SK-N-SH (cell line): Measurements from ENCODE around the gene ENSA. TPM values are rescaled to one million over a fixed set of nuclear protein-coding genes. Genes with fewer than 3 reads are reported as not detected.
A peak's percentile ranks its signal among the peaks of the same experiment; 100 is the strongest.

Experiments used
- CTCF ChIA-PET: fragments of 300-600, 350-600 bp; formaldehyde crosslinking; extraction: SDS; loops from one replicate; lab custom pipeline; 2021; lab: Yijun Ruan, JAX
- POLR2A ChIA-PET: fragments of 350-600 bp; sonication (Branson Sonifier 250); formaldehyde crosslinking; extraction: SDS; loops from one replicate; lab custom pipeline; 2020; ENCODE audit warnings: antibody characterized with exemption, inconsistent platforms; lab: Yijun Ruan, JAX
- DNase-seq: peaks from one replicate; pipeline ENCODE4 v3.0.0; 2012
- H2AFZ ChIP-seq: fragments of 200-600 bp; sonication (generic); 2 replicates; pipeline ENCODE4 v1.8.1; 2016; ENCODE audit warnings: antibody characterized with exemption, mild to moderate bottlenecking, low read depth
- H3F3A ChIP-seq: fragments of 200-600 bp; sonication (generic); replicated peaks from 2 replicates; pipeline ENCODE3; 2016; ENCODE audit warnings: antibody characterized with exemption, mild to moderate bottlenecking; ENCODE audit not compliant: insufficient read depth
- H3K27ac ChIP-seq, 2 experiments: fragments of 200-500 bp in 1 of 2; fragments of 200-600 bp in 1 of 2; sonication (Bioruptor generic) in 1 of 2; sonication (generic), shearing (Covaris generic) in 1 of 2; 2 replicates each; pipeline versions ENCODE4 v1.5.1 to v1.6.1; 2014 to 2016; ENCODE audit warnings: low read depth in 2 of 2, inconsistent platforms in 1 of 2, low read length in 1 of 2, mild to moderate bottlenecking in 1 of 2, mixed read lengths in 1 of 2
- H3K27me3 ChIP-seq: fragments of 200-600 bp; sonication (generic), shearing (Covaris generic); 2 replicates; pipeline ENCODE4 v1.6.1; 2016; ENCODE audit warnings: mixed run types; ENCODE audit not compliant: insufficient read depth
- H3K36me3 ChIP-seq, 2 experiments: fragments of 200-500 bp in 1 of 2; fragments of 200-600 bp in 1 of 2; sonication (Bioruptor generic) in 1 of 2; sonication (generic) in 1 of 2; replicated peaks in 1 of 2; 2 replicates each; pipeline versions ENCODE3 to v1.5.1; 2014 to 2016; ENCODE audit warnings: low read length in 1 of 2, mild to moderate bottlenecking in 1 of 2; ENCODE audit not compliant: insufficient read depth in 2 of 2, control insufficient read depth in 1 of 2
- H3K4me1 ChIP-seq, 2 experiments: fragments of 200-500 bp in 1 of 2; fragments of 200-600 bp in 1 of 2; sonication (Bioruptor generic) in 1 of 2; sonication (generic), shearing (Covaris generic) in 1 of 2; 2 replicates each; pipeline versions ENCODE4 v1.5.1 to v1.6.1; 2014 to 2016; ENCODE audit warnings: low read depth in 1 of 2, low read length in 1 of 2, mixed run types in 1 of 2; ENCODE audit not compliant: insufficient read depth in 2 of 2, control insufficient read depth in 1 of 2
- H3K4me2 ChIP-seq: fragments of 200-600 bp; sonication (generic), shearing (Covaris generic); 2 replicates; pipeline ENCODE4 v1.6.1; 2017; ENCODE audit warnings: mixed run types
- H3K4me3 ChIP-seq, 2 experiments: fragments of 200-500 bp in 1 of 2; fragments of 200-600 bp in 1 of 2; sonication (Bioruptor generic) in 1 of 2; sonication (generic), shearing (Covaris generic) in 1 of 2; 2 replicates each; pipeline versions ENCODE4 v1.5.1 to v1.8.1; 2014 to 2016; ENCODE audit warnings: low read depth in 2 of 2, inconsistent platforms in 1 of 2, low read length in 1 of 2, mild to moderate bottlenecking in 1 of 2, mixed read lengths in 1 of 2, moderate library complexity in 1 of 2
- H3K79me2 ChIP-seq: fragments of 200-600 bp; sonication (generic); 2 replicates; pipeline ENCODE4 v1.8.1; 2017; ENCODE audit warnings: mild to moderate bottlenecking; ENCODE audit not compliant: insufficient read depth
- H3K9ac ChIP-seq: fragments of 200-600 bp; sonication (generic); 2 replicates; pipeline ENCODE4 v1.6.1; 2017; ENCODE audit warnings: mixed run types
- H3K9me2 ChIP-seq: fragments of 200-600 bp; sonication (generic); 2 replicates; pipeline ENCODE4 v1.6.1; 2017; ENCODE audit warnings: mixed run types
- H3K9me3 ChIP-seq: fragments of 200-600 bp; sonication (generic); 2 replicates; pipeline ENCODE4 v1.6.1; 2017; ENCODE audit warnings: mixed run types, mild to moderate bottlenecking, moderate library complexity
- H4K20me1 ChIP-seq: fragments of 200-600 bp; sonication (generic); 2 replicates; pipeline ENCODE4 v1.6.1; 2017; ENCODE audit warnings: mild to moderate bottlenecking, mixed run types; ENCODE audit not compliant: insufficient read depth
- CHD2 ChIP-seq: fragments of 150-350 bp; IDR thresholded peaks from 2 replicates; pipeline ENCODE4 v1.6.1; 2018; ENCODE audit warnings: low read length; ENCODE audit not compliant: partially characterized antibody
- EP300 ChIP-seq, 2 experiments: IDR thresholded peaks; 2 replicates each; pipeline versions ENCODE4 v1.4.0 to v1.6.1; 2012; ENCODE audit warnings: borderline replicate concordance in 1 of 2, low read depth in 1 of 2, low read length in 1 of 2
- EZH2phosphoT487 ChIP-seq: fragments of 200-600 bp; sonication (generic); IDR thresholded peaks from 2 replicates; pipeline ENCODE4 v1.6.1; 2017; ENCODE audit warnings: low read depth, mixed run types, mild to moderate bottlenecking, antibody characterized with exemption, moderate library complexity, borderline replicate concordance
- FOXJ3 ChIP-seq: sonication (generic); formaldehyde crosslinking; IDR thresholded peaks from 2 replicates; pipeline ENCODE4 v1.5.1; 2020; ENCODE audit warnings: mild to moderate bottlenecking, missing genetic modification reagents
- FOXM1 ChIP-seq: IDR thresholded peaks from 2 replicates; pipeline ENCODE4 v1.4.0; 2012; ENCODE audit warnings: low read depth, mild to moderate bottlenecking
- GABPA ChIP-seq: IDR thresholded peaks from 2 replicates; pipeline ENCODE4 v1.4.0; 2012; ENCODE audit warnings: low read depth, mild to moderate bottlenecking
- GATA2 ChIP-seq: sonication (generic); formaldehyde crosslinking; IDR thresholded peaks from 2 replicates; pipeline ENCODE4 v1.5.0; 2020; ENCODE audit warnings: mild to moderate bottlenecking, missing genetic modification reagents
- IRF3 ChIP-seq: fragments of 150-350 bp; IDR thresholded peaks from 2 replicates; pipeline ENCODE4 v1.6.1; 2016; ENCODE audit warnings: mild to moderate bottlenecking, low read depth, low read length
- JUND ChIP-seq: IDR thresholded peaks from 2 replicates; pipeline ENCODE4 v1.4.0; 2012
- MEF2A ChIP-seq: IDR thresholded peaks from 2 replicates; pipeline ENCODE4 v1.4.0; 2012; ENCODE audit warnings: low read depth, borderline replicate concordance
- MXI1 ChIP-seq: IDR thresholded peaks from 2 replicates; pipeline ENCODE4 v1.6.1; 2012; ENCODE audit warnings: mild to moderate bottlenecking, low read depth, low read length, improper control_type of control experiment
- NRF1 ChIP-seq: IDR thresholded peaks from 2 replicates; pipeline ENCODE4 v1.6.1; 2012; ENCODE audit warnings: low read depth, mild to moderate bottlenecking, low read length
- PBX3 ChIP-seq: IDR thresholded peaks from 2 replicates; pipeline ENCODE4; 2012
- RFX5 ChIP-seq: IDR thresholded peaks from 2 replicates; pipeline ENCODE4 v1.6.1; 2012; ENCODE audit warnings: mild to moderate bottlenecking, improper control_type of control experiment, low read length
- SIN3A ChIP-seq: IDR thresholded peaks from 2 replicates; pipeline ENCODE4 v1.6.1; 2012; ENCODE audit warnings: low read depth, mild to moderate bottlenecking, low read length, moderate library complexity, borderline replicate concordance
- SMC3 ChIP-seq: IDR thresholded peaks from 2 replicates; pipeline ENCODE4 v1.6.1; 2012; ENCODE audit warnings: low read depth, low read length, improper control_type of control experiment
- TAF1 ChIP-seq: IDR thresholded peaks from 2 replicates; pipeline ENCODE4 v1.6.1; 2012; ENCODE audit warnings: low read depth, mild to moderate bottlenecking, low read length, moderate library complexity, borderline replicate concordance
- TCF12 ChIP-seq: IDR thresholded peaks from 2 replicates; pipeline ENCODE4 v1.4.0; 2012
- TEAD4 ChIP-seq: IDR thresholded peaks from 2 replicates; pipeline ENCODE4 v1.4.0; 2012; ENCODE audit warnings: mild to moderate bottlenecking, borderline replicate concordance; ENCODE audit not compliant: insufficient read depth
- YY1 ChIP-seq: IDR thresholded peaks from 2 replicates; pipeline ENCODE4 v1.4.0; 2012; ENCODE audit warnings: low read depth, mild to moderate bottlenecking
- ZBTB33 ChIP-seq: IDR thresholded peaks from 2 replicates; pipeline ENCODE4 v1.4.0; 2012; ENCODE audit warnings: low read depth, borderline replicate concordance
- WGBS: methylation state at CpG from one replicate; pipeline ENCODE4 v1.1.6; 2017; ENCODE audit warnings: low lambda C conversion rate; 5-methylcytosine and 5-hydroxymethylcytosine counted together
- polyA plus RNA-seq, 3 experiments: library from polyadenylated mRNA; depleted of rRNA; stranded (reverse); fragments of >200 nt; gene quantifications; 2 replicates each; pipeline ENCODE4 v1.2.3, GENCODE V29; 2012
- TF ChIP-seq, protein P1 (sequence below): IDR thresholded peaks from 2 replicates; pipeline ENCODE4 v1.4.0; 2012; ENCODE audit warnings: low read depth, borderline replicate concordance
- TF ChIP-seq, protein P2 (sequence below): IDR thresholded peaks from 2 replicates; pipeline ENCODE4 v1.4.0; 2012; ENCODE audit warnings: low read depth

ENSA gene
- polyA plus RNA-seq, 1 of the 3 experiments (the other 2 are of a cell fraction) = 56.3 TPM

DNA sequence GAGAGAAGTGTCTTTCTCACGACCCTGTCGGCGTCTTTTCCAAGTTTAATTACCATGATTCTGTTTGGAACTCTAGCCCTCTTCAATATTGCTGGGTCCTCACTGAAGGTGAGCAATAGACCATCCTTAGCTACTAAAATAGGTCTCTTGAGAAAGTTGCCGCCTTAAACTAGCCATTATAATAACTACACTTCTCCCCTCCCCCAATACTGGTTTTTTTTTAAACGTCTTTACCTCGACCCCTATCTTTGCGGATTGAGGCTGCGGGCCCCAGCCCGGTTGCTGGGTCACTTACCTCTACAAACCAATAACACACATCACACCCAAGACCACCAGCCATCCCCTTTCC, 672 bp downstream of the ENSA start:
- POLR2A ChIA-PET = interaction anchor here (1.0 to 1.7 kb wide), 8 partner anchors 9 to 113 kb away, joined by 3 to 14 read pairs (median 5); partner anchors contain the start of genes FALEC and MCL1
- H3K9ac ChIP-seq = peak overlapping the region; percentile 83
- peaks cover 19 to 36% of the 10 kb centered on the region in 2 experiments for H3K36me3 ChIP-seq
- TF ChIP-seq JUND (no peak), YY1 (no peak), MEF2A (no peak), EZH2phosphoT487 (no peak), NRF1 (no peak), CHD2 (no peak), GABPA (no peak), TEAD4 (no peak), RFX5 (no peak), TAF1 (no peak), FOXM1 (no peak), SMC3 (no peak), MXI1 (no peak), PBX3 (no peak), TCF12 (no peak)
- H3K27me3 ChIP-seq = no peaks in the 10 kb centered on the region
- H3K79me2 ChIP-seq = peaks cover 32% of the 10 kb centered on the region
- DNase-seq = no peak
- peak overlapping the region; percentile 73 to 91 for H3K27ac ChIP-seq
- peak overlapping the region; percentile 80 for H3K4me2 ChIP-seq
- H3K4me3 ChIP-seq = peak overlapping the region; percentile 84 to 86
- CTCF ChIA-PET = interaction anchor here (0.7 to 2.4 kb wide), 6 partner anchors 8 to 185 kb away, joined by 3 to 13 read pairs (median 4); no protein-coding TSS in a partner anchor
- H2AFZ ChIP-seq = no peak overlapping the region
- WGBS = 2% methylated on average over 9 of the region's 9 CpGs
- H3K9me2 ChIP-seq = no peaks in the 10 kb centered on the region
- H4K20me1 ChIP-seq = no peaks in the 10 kb centered on the region
- H3K4me1 ChIP-seq = peaks cover 14 to 16% of the 10 kb centered on the region in 2 experiments
- H3K9me3 ChIP-seq = no peaks in the 10 kb centered on the region
- peaks cover 11% of the 10 kb centered on the region for H3F3A ChIP-seq

- ChIA-PET CTCF (interaction anchor here (1.5 to 2.4 kb wide), 4 partner anchors 8 to 186 kb away, joined by 4 to 13 read pairs (median 7); no protein-coding TSS in a partner anchor), POLR2A (interaction anchor here (0.6 to 1.3 kb wide), 3 partner anchors 11 to 345 kb away, joined by 3 to 4 read pairs (median 3); no protein-coding TSS in a partner anchor)
- peaks cover 19 to 42% of the 10 kb centered on the region in 2 experiments for H3K36me3 ChIP-seq
- peak overlapping the region; percentile 80 for H3K4me2 ChIP-seq
- H2AFZ ChIP-seq = no peak overlapping the region
- no peaks in the 10 kb centered on the region for H3K27me3 ChIP-seq
- DNase-seq = no peak
- peak overlapping the region; percentile 83; the same call in 1 of the 2 replicates for H3K9ac ChIP-seq
- H3K9me3 ChIP-seq = no peaks in the 10 kb centered on the region
- H3K79me2 ChIP-seq = peaks cover 32% of the 10 kb centered on the region
- H3K27ac ChIP-seq = no peak overlapping the region
- H4K20me1 ChIP-seq = no peaks in the 10 kb centered on the region
- H3F3A ChIP-seq = peaks cover 13% of the 10 kb centered on the region
- peak overlapping the region; percentile 84 to 86 for H3K4me3 ChIP-seq
- no peaks in the 10 kb centered on the region for H3K9me2 ChIP-seq
- 92% methylated on average over 5 of the region's 5 CpGs for WGBS
- H3K4me1 ChIP-seq = peaks cover 14 to 16% of the 10 kb centered on the region in 2 experiments
- TF ChIP-seq YY1 = no peak
- no peak for TF ChIP-seq ZBTB33
- TF ChIP-seq EP300 (IDR thresholded peaks at IDR 0.05; ENCODE audit: borderline replicate concordance in 1 of 2, low read depth in 1 of 2, low read length in 1 of 2) = no peak
- no peak for TF ChIP-seq GATA2 (CRISPR knock-in tag)
- TF ChIP-seq TEAD4 = no peak
- TF ChIP-seq SIN3A = no peak
- no peak for TF ChIP-seq MXI1
- no peak for TF ChIP-seq MEF2A
- TF ChIP-seq JUND = no peak
- TF ChIP-seq, protein P1, sequence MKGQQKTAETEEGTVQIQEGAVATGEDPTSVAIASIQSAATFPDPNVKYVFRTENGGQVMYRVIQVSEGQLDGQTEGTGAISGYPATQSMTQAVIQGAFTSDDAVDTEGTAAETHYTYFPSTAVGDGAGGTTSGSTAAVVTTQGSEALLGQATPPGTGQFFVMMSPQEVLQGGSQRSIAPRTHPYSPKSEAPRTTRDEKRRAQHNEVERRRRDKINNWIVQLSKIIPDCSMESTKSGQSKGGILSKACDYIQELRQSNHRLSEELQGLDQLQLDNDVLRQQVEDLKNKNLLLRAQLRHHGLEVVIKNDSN = no peak
- no peak for TF ChIP-seq EZH2phosphoT487
- no peak for TF ChIP-seq IRF3
- no peak for TF ChIP-seq FOXJ3 (CRISPR knock-in tag)
- TF ChIP-seq, protein P2, sequence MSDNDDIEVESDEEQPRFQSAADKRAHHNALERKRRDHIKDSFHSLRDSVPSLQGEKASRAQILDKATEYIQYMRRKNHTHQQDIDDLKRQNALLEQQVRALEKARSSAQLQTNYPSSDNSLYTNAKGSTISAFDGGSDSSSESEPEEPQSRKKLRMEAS = no peak
These were observed 1.5 kb downstream of the ENSA start for GRCh38 chr1:150627826-150628410.
